ENCODE results near the gene NEU1.

Gene NEU1

DNA sequence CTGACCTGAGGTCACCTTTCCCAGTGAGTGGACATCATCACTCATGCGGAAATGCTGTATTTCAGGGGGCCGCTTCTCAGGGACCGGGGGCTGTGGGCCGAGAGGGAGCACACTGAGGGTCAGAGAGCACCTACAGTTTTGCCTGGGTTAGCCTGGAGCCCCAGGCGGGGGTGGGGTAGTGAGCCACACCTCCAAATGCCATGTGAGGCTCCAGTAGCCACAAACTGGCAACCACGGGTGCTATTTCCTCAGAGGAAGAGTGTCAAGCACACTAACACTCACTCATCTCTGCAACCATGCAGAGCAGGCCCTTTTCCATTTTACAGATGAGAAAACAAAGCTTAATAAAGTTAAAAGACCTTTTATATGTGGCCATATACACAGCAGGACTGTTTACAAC lies 30.2 kb upstream of the NEU1 start:
- DNase-seq: no peak

DNA sequence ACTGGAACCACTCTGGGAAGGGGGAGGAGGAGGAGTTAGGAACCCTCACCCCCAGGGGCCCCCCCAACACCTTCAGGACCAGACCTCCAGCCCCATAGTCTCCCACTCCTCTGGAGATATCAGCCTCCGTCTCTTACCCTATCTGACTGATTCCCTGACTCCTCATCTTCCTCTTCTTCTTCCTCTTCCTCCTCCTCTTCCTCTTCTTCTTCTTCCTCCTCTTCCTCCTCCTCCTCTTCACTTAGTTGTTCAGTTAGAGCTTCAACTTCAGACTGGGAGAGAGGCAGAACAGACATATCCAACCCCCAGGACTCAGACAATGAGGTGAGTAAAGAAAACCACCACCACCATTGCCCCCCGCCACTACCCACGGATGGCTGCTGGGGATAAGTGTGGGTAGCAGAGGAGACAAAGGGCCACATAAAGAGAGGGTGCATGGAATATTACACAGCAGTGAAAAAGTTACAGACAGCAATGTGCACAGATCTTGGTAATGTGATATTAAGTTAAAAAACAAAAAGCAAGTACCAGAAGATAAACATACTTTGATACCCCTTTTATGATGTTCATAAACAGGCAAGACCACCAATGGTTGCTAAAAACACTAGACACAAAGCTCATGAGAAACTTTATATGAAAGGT lies 26.8 kb upstream of the NEU1 start:
- no peak for DNase-seq

DNA sequence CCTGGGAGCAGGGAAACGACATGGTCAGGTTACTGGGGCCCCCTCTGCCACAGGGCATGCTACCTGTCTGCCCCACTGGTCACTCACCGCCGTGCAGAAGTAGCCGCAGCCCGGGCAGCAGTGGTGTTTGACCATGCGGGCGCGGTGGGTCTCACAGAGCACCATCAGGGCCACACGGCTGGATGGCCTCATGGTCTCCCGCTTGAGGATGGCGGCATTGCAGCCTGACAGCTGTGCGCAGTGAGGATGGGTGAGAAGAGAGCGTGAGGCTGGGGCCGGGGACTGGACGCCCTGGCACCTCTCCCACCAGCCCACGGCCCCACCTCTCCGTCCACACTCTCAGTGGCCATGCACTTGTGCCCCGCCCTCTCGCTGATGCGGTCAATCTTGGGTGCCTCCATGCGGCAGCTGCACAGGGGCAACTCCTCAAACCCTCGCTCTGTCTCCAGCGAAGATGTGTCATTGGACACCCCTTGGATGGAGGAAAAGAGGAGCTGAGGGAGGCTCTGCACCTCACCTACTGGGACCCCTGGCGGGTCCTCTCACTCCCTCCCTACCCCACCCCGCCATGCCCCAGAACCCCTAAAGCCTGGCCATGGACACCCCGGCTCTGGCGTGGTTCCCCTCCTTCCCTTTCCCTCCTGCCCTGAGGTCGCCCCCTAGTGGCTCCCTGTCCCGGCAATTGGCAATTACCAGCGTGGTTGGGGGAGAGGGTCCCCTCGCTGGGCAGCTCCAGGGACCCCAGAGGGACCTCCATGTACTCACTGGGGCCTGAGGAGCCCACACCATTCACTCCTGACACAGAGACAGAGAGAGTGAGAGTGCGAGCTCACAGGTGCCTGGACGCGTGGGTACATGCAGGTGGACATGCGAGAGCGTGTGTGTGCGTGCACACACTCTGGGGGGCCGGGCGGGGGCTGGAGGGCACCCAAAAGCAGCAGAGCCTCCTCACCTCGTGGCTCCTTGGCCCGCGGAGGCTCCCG lies 25.9 kb upstream of the NEU1 start:
- DNase-seq: no peak

DNA sequence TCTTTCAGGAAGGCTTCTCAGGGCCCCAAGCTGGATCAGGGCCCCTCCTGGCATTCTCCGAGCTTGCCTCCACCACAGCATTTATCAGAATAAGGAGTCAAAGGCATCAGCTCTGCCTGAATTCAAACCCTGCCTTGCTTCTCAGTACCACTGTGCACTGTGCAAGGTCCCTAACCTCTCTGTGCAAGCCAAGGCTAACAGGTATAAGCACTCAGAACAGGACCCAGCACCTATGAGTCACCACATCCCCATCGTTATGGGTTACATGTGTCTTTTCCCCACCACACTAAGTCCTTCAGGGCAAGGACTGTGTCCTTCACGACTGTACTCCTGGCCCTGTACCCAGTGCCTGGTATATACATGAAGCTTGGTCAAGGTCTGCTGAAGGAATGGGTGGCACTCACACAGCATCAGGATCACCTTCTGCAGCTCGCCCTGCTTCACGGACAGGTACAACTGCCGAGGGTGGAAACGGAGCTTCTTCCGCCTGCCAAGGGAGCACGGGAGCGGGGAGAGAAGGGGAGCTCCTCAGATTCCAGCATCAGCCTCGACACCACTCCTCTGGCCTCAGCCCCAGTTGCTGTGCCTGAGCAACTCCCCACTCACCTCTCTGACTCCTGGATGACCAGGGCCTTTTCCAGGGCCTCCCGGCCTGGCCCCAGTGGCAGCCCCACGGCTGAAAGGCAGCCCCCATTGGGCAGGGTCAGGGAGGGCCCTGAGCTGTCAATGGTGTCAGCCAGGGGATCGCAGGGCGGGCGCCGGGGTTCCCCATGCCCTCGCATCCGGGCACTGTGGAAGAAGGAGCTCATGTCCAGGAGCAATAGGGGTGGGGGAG lies 24.8 kb upstream of the NEU1 start:
- DNase-seq: no peak

DNA sequence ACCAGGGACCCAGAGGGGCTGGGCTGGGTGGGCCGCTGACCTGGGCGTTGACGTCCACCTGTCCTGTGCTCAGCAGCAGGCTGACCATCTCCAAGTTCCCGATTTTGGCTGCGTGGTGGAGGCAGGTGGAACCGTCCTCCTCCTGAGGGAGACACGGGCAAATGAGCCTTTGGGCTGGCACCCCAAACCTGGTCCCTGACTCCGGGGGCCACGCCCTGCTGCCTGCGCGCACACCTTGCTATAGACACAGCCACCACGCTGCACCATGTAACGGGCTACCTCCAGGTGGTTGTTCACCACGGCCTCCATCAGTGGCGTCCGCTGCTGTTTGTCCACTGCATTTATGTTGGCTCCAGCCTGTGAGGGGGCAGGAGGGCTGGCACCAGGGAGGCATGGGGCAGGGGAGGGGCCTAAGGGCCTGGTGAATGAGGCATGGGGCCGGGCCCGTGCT lies 23.9 kb upstream of the NEU1 start:
- no peak for DNase-seq

DNA sequence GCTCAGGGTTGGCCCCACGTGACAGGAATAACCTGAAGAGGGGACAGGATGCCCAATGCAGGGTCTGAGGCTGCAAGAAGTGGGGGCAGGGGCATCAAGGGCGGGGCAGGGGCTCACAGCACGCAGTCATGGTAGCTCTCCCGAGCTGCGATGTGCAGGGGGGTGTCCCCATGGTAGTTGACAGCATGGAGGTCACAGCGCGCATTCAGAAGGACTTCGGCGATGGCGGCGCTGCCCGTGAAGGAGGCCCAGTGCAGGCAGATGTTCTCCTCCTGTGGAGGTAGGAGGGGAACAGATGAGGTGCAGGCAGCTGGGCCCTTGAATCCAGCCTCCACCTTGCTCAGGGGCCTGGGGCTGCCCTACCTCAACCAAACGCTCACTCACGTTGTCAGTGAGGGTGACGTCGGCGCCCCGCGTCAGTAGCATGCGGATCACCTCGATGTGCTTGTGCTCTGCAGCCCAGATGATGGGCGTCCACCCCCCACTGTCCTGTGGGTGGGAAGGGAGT lies 22.0 kb upstream of the NEU1 start:
- DNase-seq: no peak

DNA sequence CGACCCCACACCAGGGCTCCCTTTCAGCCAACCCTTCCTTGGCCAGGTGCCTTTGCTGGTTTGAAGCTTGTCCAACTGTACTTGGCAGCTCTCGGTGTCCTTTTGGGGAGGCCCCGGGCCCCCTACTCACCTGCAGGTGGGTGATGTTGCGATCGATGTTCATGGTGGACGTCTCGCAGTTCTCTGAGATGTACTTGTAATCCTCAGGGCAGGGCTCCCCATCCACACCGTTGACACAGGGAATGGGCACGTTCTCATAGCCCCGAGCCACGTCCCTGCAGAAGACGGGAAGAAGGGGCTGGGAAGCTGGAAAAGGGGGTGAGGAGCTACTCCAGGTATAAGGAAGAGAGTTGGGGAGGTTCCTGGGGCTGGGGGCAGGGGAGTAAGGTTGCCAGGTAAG lies 21.1 kb upstream of the NEU1 start:
- no peak for DNase-seq

DNA sequence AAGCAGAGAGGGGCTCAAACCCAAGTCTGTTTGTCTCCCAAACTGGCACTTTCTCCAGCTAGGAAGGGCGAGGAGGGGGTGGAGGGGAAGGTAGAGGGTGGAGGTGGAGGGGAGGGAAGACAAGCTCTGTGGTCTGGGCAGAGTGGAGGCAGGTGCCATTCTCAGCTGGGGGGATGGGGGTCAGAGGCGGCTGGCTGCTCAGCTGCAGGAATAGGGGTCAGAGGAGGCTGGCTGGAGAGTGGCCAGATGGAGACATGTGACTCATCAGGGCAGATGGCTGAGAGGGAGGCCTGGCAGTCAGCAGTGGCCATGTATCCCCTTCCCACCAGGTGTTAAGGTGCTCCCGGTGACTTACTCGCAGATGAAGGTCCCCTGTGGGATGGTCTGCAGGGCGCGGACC lies 19.7 kb upstream of the NEU1 start:
- DNase-seq: no peak

DNA sequence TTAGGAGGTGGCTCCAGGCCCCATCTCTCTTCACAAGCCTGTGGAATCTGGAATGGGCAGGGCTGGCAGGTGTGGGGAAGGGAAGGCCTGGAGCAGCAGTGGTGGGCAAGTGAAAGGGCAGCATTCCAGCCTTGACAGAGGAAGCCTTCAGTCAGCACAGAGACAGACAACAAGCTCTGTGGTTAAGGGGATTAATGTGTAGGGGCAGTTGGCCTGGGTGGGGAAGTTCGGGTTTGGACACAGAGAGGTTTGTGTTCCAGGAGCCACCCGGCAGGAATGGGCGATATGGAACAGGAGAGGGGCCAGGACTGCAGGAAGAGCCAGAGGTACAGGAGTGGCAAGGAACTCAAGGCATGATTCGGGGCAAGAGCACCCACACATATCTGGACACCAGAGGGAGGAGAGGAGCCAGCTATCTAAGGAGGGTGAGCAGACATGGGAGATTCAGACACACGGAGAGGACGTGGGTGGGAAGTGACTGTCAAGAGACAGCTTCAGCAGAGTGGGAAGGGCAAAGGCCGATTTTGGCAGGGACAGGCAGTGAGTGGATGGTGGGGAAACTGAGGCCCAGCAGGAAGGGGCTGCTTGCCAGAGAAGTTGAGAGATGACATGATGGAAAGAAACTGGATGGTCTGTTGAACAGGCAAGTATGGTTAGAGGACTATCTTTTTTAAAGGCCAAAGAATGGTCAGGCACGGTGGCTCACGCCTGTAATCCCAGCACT lies 18.7 kb upstream of the NEU1 start:
- DNase-seq: no peak

DNA sequence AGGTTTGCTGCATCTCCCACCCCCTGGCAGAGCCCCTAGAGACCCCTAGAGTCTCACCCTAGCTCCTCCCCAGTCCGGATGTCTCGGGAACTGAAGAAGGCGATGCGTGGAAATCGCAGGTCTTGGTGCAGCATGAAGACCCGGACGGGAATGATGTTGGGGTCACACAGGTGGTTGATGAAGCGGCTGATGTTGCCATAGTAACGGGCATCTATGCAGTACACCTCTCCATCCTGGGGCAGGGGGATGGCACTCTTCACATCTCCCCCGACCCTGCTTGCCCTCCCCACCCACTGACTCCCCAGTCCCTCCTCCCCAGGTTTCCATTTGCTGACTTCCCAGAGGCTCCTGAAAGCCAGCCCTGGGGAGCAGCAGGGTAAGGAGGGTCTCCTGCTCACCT lies 18.0 kb upstream of the NEU1 start:
- no peak for DNase-seq

DNA sequence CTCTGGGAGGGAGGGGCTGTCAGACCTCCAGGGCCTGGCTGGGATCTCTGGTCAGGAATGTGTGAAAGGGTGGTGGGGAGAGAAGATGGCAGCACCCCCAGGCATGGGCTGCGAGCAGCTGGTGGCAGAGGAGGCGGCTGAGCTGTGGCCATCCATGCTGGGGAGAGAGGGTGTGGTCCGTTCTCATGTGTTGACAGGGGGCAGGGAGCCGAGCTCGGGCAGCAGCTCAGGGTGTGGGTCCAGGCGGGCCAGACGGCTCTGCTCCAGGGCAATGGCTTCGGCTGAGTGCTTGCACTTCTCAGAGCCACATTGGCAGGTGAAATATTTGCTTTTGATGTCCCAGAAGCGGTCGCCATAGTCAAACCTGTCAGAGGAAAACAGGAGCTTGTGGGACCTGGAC lies 17.3 kb upstream of the NEU1 start:
- DNase-seq: no peak

DNA sequence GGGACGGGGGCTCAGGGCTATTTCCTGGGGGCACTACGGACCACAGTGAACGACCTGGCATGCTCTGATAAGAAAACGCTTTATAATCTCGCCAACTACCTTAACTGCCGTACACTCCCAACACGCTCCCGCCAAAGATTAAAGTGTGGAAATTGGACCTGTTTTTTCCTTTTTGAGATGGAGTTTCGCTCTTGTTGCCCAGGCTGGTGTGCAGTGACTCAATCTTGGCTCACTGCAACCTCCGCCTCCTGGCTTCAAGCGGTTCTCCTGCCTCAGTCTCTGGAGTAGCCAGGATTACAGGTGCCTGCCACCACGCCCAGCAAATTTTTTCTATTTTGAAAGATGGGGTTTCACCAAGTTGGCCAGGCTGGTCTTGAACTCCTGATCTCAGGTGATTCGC lies 16.5 kb upstream of the NEU1 start:
- DNase-seq: no peak

DNA sequence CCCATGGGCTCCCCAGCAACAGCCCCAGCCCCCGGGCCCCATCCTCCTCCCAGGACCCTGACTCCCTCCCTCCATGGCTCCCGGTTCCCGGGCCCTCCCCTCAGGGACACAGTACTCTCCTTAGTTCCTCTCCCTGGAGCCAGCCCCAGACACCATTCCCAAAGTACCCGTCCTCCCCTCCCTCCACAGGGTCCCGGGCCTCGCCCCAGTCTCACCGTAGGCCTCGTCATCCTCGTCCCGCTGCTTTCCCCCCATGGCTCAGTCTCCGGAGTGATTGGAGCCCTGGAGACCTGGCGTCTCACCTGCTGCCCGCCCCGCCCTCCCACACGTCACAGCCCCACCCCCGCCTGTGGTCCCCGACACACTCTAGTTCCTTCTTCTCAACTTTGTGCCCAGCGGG lies 16.1 kb upstream of the NEU1 start, which contains the start of gene SLC44A4:
SLC44A4 (minus strand) TSS at position 272 of the 400 bp plus-strand sequence; CDS start at position 255, 17 bp downstream.
- DNase-seq: no peak

DNA sequence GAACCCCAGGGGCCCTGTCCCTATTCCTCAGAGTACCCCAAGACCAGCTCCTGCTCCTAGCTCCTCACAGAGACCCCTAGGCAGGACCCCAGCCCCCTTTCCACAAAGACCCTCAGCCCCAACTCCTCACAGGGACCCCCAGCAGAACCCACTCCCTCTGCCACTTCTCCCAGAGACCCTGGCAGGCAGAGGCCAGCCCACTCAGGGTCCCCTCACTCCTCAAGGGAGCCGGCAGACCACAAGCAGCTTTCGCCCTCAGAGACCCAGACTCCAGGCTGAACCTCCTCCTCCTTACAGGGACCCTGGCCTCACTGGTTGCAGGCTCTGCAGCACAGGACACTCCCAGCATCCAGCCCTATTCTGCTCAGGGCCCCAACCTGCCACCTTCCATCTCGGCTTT lies 15.6 kb upstream of the NEU1 start:
- DNase-seq: no peak

DNA sequence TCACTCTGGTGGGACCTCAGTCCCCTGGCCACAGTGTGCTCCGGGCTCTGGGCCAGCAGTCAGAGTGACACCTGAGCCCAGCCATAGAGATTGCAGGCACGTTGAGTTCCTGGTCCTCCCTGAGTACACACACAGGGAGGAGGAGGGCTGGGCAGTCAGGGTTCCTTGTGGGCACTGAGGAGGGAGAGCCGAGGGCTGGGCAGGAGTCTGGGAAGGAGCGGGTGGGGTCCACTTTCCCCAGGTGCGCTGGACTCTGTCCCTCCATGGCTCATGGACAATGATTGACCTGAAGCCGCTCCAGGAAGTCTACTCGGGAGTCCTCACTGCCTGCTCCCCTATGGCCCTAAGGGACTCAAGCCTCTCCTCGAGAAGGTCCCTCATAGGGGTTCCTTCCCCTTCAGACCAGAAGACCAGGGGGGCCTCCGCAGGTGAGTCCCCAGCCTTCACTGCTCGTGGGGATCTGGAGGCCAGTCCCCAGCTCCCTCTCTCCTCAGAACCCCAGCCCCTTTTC lies 15.1 kb upstream of the NEU1 start:
- DNase-seq: no peak

DNA sequence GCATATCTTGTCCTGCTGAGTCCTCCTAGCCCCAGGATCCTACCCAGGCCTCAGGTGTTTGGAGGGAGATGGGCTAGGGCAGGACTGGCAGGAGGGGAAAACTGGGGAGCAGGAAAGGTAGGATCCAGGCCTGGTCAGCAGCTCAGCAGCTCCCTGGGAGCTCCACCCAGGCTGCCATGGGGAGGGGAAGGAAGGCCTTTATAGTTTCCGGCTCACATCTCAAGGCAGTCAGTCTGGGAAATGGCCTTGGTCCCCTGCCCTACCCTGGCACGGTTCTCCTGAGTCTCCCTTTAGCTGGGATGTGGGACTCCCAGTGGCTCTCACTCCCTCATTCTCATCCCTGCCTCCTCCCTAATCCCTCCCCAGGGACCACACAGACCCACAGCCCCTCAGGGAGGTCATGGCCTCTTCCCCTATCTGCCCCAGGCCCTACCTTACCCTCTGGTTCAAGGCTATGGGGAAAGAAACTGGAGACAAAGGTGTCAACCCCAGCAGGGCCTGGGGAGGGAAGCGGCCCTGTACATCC lies 14.6 kb upstream of the NEU1 start:
- DNase-seq: no peak

DNA sequence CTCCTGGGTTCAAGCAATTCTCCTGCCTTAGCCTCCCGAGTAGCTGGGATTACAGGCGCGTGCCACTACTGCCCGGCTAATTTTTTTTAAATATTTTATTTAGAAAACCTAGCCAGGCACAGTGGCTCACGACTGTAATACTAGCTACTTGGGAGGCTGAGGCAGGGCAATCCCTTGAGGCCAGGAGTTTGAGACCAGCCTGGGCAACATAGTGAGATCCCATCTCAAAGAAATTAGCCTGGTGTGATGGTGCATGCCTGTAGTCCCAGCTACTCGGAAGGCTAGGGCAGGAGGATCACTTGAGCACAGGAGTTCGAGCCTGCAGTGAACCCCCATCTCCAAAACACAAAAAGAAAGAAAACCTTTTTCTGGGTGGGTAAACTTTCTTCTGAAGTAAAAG lies 13.7 kb upstream of the NEU1 start:
- DNase-seq: no peak

DNA sequence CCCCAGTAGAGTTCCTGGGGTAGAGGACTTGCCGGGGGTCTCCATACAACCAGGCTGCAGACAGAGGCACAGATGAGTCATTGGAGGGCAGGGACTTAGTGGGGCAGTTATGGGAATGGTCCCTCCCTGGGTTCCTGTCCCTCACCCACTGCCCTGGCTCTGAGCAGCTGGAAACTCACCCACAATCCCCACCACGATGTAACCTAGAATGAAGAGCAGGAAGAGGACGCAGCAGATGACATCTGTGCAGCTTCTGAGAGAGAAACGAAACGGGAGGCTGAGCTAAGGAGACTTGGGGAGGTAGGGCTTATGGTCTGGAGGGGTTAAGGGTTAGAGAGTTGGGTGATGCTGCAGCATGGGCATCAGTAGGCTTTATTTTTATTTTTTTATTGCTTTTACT lies 13.3 kb upstream of the NEU1 start:
- DNase-seq: no peak

DNA sequence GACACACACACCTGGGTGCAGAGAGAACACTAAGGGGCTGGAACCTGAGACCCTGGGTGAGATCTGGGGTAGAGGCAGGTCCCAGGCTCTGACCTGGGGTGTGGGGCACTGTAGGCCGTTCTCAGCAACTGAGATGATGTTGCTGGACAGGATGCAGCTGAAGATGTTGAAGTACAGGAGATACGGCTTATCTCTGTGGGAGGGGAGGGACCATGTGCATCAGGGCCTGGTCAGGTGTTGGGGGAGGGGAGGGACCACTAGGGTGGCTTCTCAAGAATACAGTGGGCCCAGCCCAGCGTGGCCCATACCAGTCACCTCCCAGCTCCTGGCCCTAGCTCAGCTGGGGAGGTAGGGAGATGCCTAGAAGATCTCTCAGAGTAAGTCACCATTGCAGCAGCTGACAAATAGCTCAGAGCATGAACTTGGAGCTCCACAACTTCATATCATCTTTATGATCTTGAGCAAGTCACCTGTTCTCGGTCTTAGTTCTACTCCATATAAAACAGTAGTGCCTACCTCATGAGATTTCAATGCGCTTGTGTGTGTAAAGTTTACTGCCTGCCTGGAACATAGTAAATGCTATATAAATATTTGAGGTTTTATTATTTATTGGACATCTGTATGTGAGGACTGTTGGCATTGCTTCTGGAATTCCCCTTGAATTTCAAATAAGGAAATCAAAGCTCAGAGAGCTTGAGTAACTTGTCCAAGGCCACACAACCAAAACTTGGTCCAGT lies 12.4 kb upstream of the NEU1 start:
- no peak for DNase-seq

DNA sequence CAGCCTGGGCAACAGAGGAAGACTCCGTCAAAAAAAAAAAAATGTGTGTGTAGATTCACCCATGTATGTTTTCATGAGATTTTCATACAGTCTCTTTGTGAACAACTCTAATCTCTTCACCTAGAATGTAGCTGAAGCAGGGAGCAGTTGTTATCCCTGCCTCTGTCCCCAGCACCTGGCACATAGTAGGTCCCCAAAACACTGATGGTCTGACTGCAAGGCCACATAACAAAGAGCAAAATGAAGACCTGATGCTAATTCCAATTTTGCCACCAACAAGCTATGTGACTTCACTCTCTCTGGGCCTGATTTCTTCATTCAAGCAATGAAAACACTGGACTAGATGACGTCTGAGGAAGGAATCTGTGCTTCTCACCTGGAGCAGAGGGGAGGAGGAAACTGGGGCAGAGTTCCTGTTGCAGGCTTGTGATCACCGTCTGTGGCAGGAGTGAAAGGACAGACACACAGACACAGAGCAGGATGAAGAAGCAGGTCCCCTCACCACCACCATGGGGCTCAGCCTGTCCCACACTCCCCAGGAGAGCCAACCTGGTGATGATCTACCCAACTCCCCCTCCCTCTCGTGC lies 11.6 kb upstream of the NEU1 start:
- DNase-seq: no peak

Measured in T1000 (cell line).